ENCODE results near the gene SHC4.

DNA sequence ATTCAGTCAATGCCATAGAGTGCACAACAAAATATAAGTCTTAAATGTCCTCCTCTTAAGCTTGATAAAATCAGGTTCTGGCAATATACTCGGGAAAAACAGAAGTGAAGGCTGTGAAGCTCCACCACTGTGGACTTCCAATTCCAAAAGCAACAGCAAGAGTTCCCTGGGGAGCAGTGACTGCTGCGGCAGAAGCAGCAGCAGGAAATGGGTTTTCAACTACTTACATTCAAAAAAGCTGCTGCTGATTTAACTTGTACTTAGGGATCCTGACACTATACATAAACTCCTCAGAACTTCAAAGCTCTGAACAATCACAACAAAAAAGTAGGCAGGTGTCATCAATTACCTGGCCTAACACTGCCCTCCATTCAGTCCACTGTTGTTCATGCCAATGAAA is 157.6 kb downstream of the SHC4 start:
- TF ChIP-seq, protein P1, sequence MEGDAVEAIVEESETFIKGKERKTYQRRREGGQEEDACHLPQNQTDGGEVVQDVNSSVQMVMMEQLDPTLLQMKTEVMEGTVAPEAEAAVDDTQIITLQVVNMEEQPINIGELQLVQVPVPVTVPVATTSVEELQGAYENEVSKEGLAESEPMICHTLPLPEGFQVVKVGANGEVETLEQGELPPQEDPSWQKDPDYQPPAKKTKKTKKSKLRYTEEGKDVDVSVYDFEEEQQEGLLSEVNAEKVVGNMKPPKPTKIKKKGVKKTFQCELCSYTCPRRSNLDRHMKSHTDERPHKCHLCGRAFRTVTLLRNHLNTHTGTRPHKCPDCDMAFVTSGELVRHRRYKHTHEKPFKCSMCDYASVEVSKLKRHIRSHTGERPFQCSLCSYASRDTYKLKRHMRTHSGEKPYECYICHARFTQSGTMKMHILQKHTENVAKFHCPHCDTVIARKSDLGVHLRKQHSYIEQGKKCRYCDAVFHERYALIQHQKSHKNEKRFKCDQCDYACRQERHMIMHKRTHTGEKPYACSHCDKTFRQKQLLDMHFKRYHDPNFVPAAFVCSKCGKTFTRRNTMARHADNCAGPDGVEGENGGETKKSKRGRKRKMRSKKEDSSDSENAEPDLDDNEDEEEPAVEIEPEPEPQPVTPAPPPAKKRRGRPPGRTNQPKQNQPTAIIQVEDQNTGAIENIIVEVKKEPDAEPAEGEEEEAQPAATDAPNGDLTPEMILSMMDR (conservative IDR thresholded peaks at IDR 0.05): no peak
- no peak for TF ChIP-seq ZFX (IDR thresholded peaks at IDR 0.05)

All from C4-2B (cell line).